Activated CD4-positive, alpha-beta T cell treated with anti-CD3 and anti-CD28 coated beads, Interleukin-2, amount 10 ng/mL, durations not matched to agents 7 days and 5 days (primary cell): ENCODE results near the gene DCAKD. TPM values are rescaled to one million over a fixed set of nuclear protein-coding genes. Genes with fewer than 3 reads are reported as not detected.
A peak's percentile ranks its signal among the peaks of the same experiment; 100 is the strongest.

Experiments
- CTCF ChIA-PET: fragments of 350-600 bp; sonication (Branson Sonifier 250); formaldehyde crosslinking; loops from one replicate; lab custom pipeline; 2021; ENCODE audit warnings: antibody characterized with exemption; lab: Charles Lee
- POLR2A ChIA-PET: fragments of 350-600 bp; sonication (Branson Sonifier 250); formaldehyde crosslinking; loops from one replicate; lab custom pipeline; 2021; ENCODE audit warnings: antibody characterized with exemption; lab: Charles Lee
- DNase-seq: peaks from one replicate; pipeline ENCODE4 v3.0.0-alpha.2; 2020
- H3K27ac Mint-ChIP-seq: one replicate; pipeline ENCODE4 v1.8.0; 2021; ENCODE audit warnings: mild to moderate bottlenecking, moderate library complexity, mixed read lengths
- H3K27me3 Mint-ChIP-seq: one replicate; pipeline ENCODE4 v1.8.0; 2021; ENCODE audit warnings: mixed read lengths
- H3K36me3 Mint-ChIP-seq: one replicate; pipeline ENCODE4 v1.8.0; 2021; ENCODE audit warnings: low read depth, mixed read lengths
- H3K4me1 Mint-ChIP-seq: one replicate; pipeline ENCODE4 v1.8.0; 2021; ENCODE audit warnings: mixed read lengths
- H3K4me3 Mint-ChIP-seq: one replicate; pipeline ENCODE4 v1.8.0; 2021; ENCODE audit warnings: mild to moderate bottlenecking, moderate library complexity, mixed read lengths
- H3K9me3 Mint-ChIP-seq: one replicate; pipeline ENCODE4 v1.8.0; 2021; ENCODE audit warnings: mixed read lengths
- total RNA-seq, 2 experiments: library from RNA; stranded (reverse); gene quantifications; one replicate each; pipeline ENCODE4 v1.2.3, GENCODE V29; 2021

The DCAKD gene
- 10 to 100 TPM; 36.5 to 38.6 TPM for total RNA-seq

DNA sequence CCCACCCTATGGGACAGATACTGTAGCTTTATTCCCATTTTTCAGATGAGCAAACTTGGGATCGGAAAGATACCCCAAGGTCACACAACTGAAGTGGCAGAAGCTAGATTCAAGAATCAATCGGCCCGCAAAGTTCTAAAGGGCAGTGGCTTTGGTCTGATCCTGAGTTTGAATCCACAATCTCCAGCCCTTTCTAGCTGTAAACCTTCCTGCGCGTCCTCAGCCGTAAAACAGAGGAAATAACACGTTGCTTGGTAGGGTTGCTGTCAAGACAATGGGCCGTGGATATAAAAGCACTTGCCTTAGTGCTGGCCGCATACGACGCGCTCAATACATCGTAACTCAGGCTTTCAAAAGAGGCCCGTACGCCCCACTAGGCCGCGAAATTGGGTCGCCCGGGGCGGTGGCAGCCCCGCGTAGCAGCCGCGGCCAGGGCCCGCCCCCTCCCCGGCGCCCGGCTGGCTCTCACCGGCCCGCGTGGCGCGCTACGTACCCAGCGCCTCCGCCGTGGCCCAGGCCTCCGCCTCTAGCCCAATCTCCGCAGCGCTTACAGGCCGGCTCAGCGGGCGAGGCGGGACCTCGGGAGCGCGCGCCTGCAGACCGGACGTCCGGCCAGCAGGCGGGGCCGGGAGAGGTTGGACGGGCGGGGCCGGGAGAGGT is at the start of gene DCAKD:
TSS of gene DCAKD (minus strand) at position 573 of the 660 bp plus-strand sequence. CDS start 16,747 bp downstream, outside the sequence.
- CTCF ChIA-PET: interaction anchor here (0.8 to 2.5 kb wide), 4 partner anchors 9 to 98 kb away, joined by 3 to 14 read pairs (median 4); partner anchors contain the start of gene ACBD4
- peaks cover 54% of the 10 kb centered on the region for H3K4me1 Mint-ChIP-seq

GRCh38 chr17:45098869-45099616 is 47.6 kb upstream of the DCAKD start:
- ChIA-PET POLR2A (no interaction called here), CTCF (interaction anchor here (0.6 to 2.4 kb wide), 14 partner anchors 9 to 323 kb away, joined by 3 to 12 read pairs (median 4); partner anchors contain the start of genes ACBD4 and MAP3K14)
- Mint-ChIP-seq H3K4me1 (no peaks in the 10 kb centered on the region), H3K27ac (peak overlapping the region; percentile 57), H3K4me3 (no peak overlapping the region), H3K36me3 (peaks cover 50% of the 10 kb centered on the region), H3K9me3 (no peaks in the 10 kb centered on the region), H3K27me3 (no peaks in the 10 kb centered on the region)
- peak; percentile 81 for DNase-seq

More for the DNA sequence above, at the start of gene DCAKD:
- Mint-ChIP-seq H3K4me3 (peak within 1 kb of the TSS; percentile 85), H3K27ac (peak within 1 kb of the TSS; percentile 97), H3K27me3 (no peaks in the 10 kb centered on the region), H3K36me3 (peaks cover 24% of the 10 kb centered on the region), H3K9me3 (no peaks in the 10 kb centered on the region)
- POLR2A ChIA-PET: interaction anchor here (1.0 to 1.1 kb wide), 2 partner anchors 8 to 10 kb away, joined by 3 to 11 read pairs; partner anchors contain the start of gene NMT1
- peak; percentile 92 for DNase-seq

DNA sequence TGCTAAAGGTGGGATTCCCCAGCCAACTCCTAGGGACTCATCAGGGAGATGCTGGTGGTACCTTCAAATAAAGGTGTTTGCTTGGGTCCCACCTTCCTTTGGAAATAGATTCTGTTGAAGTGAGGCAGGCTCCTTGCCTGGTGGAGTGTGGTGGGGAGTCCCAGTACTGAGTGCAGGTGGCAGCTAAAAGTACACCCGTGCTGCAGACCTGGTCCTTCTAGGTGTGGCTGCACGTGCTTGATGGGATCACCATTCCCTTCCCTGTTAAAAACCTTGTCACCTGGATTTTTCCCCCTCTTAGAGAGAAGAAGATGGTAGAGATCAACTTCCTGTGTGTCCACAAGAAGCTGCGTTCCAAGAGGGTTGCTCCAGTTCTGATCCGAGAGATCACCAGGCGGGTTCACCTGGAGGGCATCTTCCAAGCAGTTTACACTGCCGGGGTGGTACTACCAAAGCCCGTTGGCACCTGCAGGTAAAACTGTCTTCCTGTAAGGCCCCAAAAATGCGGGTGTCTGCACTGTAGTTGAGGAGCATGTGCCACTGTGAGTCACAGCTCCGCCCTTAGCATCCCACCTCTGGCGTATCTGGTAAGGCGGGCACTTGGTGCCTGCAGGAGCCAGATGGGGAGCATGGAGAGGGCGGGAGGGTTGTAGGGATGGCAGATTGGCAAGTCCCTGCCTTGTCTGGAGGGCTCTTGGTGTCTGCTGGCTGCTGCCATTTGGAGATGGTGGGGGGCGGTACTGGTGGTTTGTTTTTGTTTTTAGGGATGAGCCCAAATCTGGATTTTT is 46.8 kb upstream of the DCAKD start:
- no peaks in the 10 kb centered on the region for H3K27me3 Mint-ChIP-seq
- CTCF ChIA-PET: interaction anchor here (1.0 to 2.4 kb wide), 10 partner anchors 9 to 219 kb away, joined by 3 to 12 read pairs (median 4); partner anchors contain the start of genes ACBD4 and MAP3K14
- POLR2A ChIA-PET: no interaction called here

GRCh38 chr17:45096926-45097325 is 45.5 kb upstream of the DCAKD start:
- no peaks in the 10 kb centered on the region for H3K4me1 Mint-ChIP-seq
- H3K27ac Mint-ChIP-seq: no peak overlapping the region
- POLR2A ChIA-PET: no interaction called here
- no peak overlapping the region for H3K4me3 Mint-ChIP-seq
- H3K27me3 Mint-ChIP-seq: no peaks in the 10 kb centered on the region
- H3K9me3 Mint-ChIP-seq: no peaks in the 10 kb centered on the region
- DNase-seq: no peak
- CTCF ChIA-PET: interaction anchor here (0.6 to 5.0 kb wide), 5 partner anchors 11 to 998 kb away, joined by 3 to 18 read pairs (median 4); partner anchors contain the start of gene ACBD4
- H3K36me3 Mint-ChIP-seq: peaks cover 59% of the 10 kb centered on the region

More for the DNA sequence above, 46.8 kb upstream of the DCAKD start:
- Mint-ChIP-seq H3K27ac (no peak overlapping the region), H3K4me3 (no peak overlapping the region), H3K9me3 (no peaks in the 10 kb centered on the region), H3K4me1 (no peaks in the 10 kb centered on the region), H3K36me3 (peaks cover 56% of the 10 kb centered on the region)
- DNase-seq: no peak

DNA sequence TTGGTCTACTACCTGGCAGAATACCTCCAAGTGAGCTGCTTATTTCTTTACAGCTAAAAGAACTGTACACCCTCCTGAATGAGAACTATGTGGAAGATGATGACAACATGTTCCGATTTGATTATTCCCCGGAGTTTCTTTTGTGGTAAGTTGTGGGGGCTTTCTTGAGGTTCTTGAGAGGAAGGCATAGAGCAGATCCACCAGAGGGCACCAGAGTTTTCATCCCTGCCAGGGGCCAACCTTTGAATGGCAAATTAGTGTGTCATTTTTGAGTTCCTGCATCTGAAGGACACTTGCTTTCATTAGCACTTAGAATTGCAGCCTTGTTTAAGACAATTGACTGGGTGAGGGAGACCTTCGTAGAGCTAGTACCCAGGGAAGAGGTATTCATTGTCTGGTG is 44.7 kb upstream of the DCAKD start:
- Mint-ChIP-seq H3K4me1 (no peaks in the 10 kb centered on the region), H3K9me3 (no peaks in the 10 kb centered on the region), H3K27me3 (no peaks in the 10 kb centered on the region), H3K4me3 (no peak overlapping the region), H3K36me3 (peaks cover 61% of the 10 kb centered on the region), H3K27ac (no peak overlapping the region)
- CTCF ChIA-PET: interaction anchor here (0.6 to 5.0 kb wide), 4 partner anchors 10 to 150 kb away, joined by 3 to 18 read pairs (median 6); partner anchors contain the start of gene ACBD4
- DNase-seq: no peak
- POLR2A ChIA-PET: interaction anchor here (0.5 kb wide), 1 partner anchor 74 kb away, joined by 3 read pairs; no protein-coding TSS in a partner anchor

DNA sequence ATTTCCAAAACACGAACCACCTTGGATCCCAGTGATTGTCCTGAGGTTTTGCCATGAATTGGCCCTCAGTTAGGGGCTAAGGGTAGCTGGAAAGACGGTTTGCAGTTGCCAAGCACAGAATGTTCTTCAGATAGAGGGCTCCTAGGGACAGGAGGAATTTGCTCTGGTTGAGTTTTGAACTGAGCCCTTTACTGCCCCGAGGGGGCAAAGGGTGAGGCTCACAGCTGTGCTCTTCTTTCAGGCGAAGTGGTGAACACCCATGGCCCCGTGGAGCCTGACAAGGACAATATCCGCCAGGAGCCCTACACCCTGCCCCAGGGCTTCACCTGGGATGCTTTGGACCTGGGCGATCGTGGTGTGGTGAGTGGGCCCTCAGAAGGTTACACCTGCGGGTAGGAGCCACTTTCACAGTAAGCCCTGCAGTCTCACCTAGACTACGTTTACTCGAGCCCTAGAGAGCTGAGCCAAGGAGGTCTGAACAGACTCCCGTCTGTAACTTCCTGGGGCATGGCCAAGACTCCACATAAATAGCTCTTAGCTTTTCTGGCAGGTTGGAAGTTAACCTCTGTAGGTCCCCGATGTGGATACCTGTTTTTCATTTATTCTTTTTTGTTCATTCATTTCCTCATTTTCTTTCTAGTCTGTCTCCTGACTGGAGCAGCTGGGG is 42.1 kb upstream of the DCAKD start:
- H3K36me3 Mint-ChIP-seq: peaks cover 60% of the 10 kb centered on the region
- no peaks in the 10 kb centered on the region for H3K27me3 Mint-ChIP-seq
- no peak for DNase-seq
- H3K27ac Mint-ChIP-seq: no peak overlapping the region
- no peak overlapping the region for H3K4me3 Mint-ChIP-seq
- no peaks in the 10 kb centered on the region for H3K9me3 Mint-ChIP-seq
- H3K4me1 Mint-ChIP-seq: peaks cover 4% of the 10 kb centered on the region
- ChIA-PET CTCF (interaction anchor here (0.6 to 5.0 kb wide), 4 partner anchors 8 to 276 kb away, joined by 3 to 18 read pairs (median 4); partner anchors contain the start of gene ACBD4), POLR2A (no interaction called here)

GRCh38 chr17:45092911-45093430 is 41.5 kb upstream of the DCAKD start:
- Mint-ChIP-seq H3K27me3 (no peaks in the 10 kb centered on the region), H3K27ac (no peak overlapping the region), H3K4me3 (no peak overlapping the region), H3K4me1 (peaks cover 7% of the 10 kb centered on the region), H3K36me3 (peaks cover 59% of the 10 kb centered on the region), H3K9me3 (no peaks in the 10 kb centered on the region)
- DNase-seq: no peak
- POLR2A ChIA-PET: no interaction called here
- CTCF ChIA-PET: interaction anchor here (0.6 to 5.0 kb wide), 3 partner anchors 42 to 1688 kb away, joined by 3 to 18 read pairs (median 4); partner anchors contain the start of gene ACBD4

DNA sequence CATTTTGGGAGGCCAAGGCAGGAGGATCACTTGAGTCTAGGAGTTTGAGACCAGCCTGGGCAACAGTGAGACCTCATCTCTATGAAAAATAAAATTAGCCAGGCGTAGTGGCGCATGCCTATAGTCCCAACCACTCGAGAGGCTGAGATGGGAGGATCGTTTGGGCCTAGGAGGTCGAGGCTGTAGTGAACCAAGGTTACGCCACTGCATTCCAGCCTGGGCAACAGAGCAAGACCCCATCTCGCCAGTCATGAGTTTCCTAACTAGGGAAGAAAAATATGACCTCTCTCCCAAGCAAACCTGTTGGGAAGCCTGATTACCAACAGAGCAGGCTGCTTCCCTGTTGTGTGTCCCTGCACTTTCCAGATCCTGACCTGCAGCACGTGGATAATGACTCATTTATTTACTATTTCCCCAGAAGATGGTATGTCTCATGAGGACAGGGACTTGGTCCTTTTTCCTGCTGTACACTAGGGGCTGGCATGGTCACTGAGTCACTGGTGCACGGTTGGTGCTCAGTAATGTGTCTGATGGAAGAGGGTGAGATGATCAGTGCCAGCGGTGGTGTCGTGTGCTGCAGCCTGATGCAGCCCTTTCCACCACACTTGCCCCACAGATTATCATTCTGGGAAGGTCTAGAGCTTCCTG is 40.5 kb upstream of the DCAKD start:
- no peaks in the 10 kb centered on the region for H3K27me3 Mint-ChIP-seq
- DNase-seq: no peak
- H3K4me3 Mint-ChIP-seq: no peak overlapping the region
- peaks cover 58% of the 10 kb centered on the region for H3K36me3 Mint-ChIP-seq
- CTCF ChIA-PET: interaction anchor here (0.6 to 1.3 kb wide), 3 partner anchors 127 to 1689 kb away, joined by 3 to 4 read pairs (median 3); no protein-coding TSS in a partner anchor
- POLR2A ChIA-PET: no interaction called here
- peaks cover 9% of the 10 kb centered on the region for H3K4me1 Mint-ChIP-seq
- no peak overlapping the region for H3K27ac Mint-ChIP-seq
- no peaks in the 10 kb centered on the region for H3K9me3 Mint-ChIP-seq

DNA sequence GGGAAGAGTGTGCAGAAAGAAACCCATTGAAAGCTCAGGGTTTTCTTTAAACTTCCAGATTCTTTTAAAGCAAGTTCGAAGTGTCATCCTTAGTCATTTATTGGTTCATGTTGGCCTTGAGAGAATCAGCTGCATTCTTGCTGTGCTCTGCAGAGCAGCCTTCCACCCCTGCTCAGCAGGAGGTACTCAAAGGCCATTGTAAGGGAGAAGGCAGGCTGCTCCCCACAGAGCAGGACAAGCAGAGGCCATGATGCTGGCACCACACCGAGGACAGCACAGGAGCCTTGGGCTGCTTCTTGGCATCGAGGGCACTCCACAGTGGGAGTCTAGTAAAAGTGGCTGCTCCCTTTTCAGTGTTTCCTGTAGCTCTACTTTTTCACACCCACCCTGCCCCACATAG is 39.3 kb upstream of the DCAKD start:
- H3K4me3 Mint-ChIP-seq: no peak overlapping the region
- ChIA-PET POLR2A (no interaction called here), CTCF (interaction anchor here (0.5 to 1.3 kb wide), 3 partner anchors 11 to 209 kb away, joined by 3 to 4 read pairs (median 4); no protein-coding TSS in a partner anchor)
- no peaks in the 10 kb centered on the region for H3K27me3 Mint-ChIP-seq
- H3K4me1 Mint-ChIP-seq: peaks cover 9% of the 10 kb centered on the region
- H3K36me3 Mint-ChIP-seq: peaks cover 53% of the 10 kb centered on the region
- no peak overlapping the region for H3K27ac Mint-ChIP-seq
- no peaks in the 10 kb centered on the region for H3K9me3 Mint-ChIP-seq
- no peak for DNase-seq

DNA sequence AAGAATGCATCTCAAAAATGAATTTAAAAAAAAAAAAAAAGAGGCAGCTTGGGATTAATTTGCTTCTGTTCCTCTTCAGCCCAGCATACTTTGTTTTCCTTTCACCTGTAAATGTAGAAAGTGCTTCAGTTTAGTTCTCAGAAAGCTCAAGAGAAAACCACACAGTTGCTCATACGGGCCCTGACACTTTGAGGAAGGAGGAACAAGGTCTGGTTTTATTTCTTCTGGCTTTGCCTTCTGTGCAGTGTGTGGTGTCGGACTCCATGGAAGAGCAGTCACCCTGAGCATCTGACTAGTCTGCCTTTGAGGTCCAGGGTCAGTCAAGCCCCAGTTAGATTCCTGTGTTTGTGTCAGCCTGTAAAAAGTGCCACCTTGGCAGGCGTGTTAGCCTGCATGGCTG is 37.3 kb upstream of the DCAKD start:
- H3K27me3 Mint-ChIP-seq: no peaks in the 10 kb centered on the region
- no peaks in the 10 kb centered on the region for H3K9me3 Mint-ChIP-seq
- no peak for DNase-seq
- no peak overlapping the region for H3K27ac Mint-ChIP-seq
- ChIA-PET POLR2A (no interaction called here), CTCF (interaction anchor here (0.7 kb wide), 1 partner anchor 109 kb away, joined by 3 read pairs; no protein-coding TSS in a partner anchor)
- peaks cover 46% of the 10 kb centered on the region for H3K36me3 Mint-ChIP-seq
- H3K4me3 Mint-ChIP-seq: no peak overlapping the region
- H3K4me1 Mint-ChIP-seq: peaks cover 9% of the 10 kb centered on the region

GRCh38 chr17:45087978-45088377 is 36.5 kb upstream of the DCAKD start:
- Mint-ChIP-seq H3K4me3 (no peak overlapping the region), H3K9me3 (no peaks in the 10 kb centered on the region), H3K27ac (peak overlapping the region; percentile 22), H3K4me1 (peaks cover 9% of the 10 kb centered on the region), H3K36me3 (peaks cover 39% of the 10 kb centered on the region), H3K27me3 (no peaks in the 10 kb centered on the region)
- no peak for DNase-seq
- ChIA-PET POLR2A (no interaction called here), CTCF (interaction anchor here (0.6 to 1.1 kb wide), 2 partner anchors 9 to 11 kb away, joined by 3 to 4 read pairs; no protein-coding TSS in a partner anchor)
